HG03196 (cell line): ENCODE data around the gene ANO7.

ENCODE experiments used
- ATAC-seq: cut with Tn5 transposase; IDR thresholded peaks from one replicate; pipeline ENCODE4 v1.9.1; 2021; ENCODE audit not compliant: unreplicated experiment

The ANO7 gene

DNA sequence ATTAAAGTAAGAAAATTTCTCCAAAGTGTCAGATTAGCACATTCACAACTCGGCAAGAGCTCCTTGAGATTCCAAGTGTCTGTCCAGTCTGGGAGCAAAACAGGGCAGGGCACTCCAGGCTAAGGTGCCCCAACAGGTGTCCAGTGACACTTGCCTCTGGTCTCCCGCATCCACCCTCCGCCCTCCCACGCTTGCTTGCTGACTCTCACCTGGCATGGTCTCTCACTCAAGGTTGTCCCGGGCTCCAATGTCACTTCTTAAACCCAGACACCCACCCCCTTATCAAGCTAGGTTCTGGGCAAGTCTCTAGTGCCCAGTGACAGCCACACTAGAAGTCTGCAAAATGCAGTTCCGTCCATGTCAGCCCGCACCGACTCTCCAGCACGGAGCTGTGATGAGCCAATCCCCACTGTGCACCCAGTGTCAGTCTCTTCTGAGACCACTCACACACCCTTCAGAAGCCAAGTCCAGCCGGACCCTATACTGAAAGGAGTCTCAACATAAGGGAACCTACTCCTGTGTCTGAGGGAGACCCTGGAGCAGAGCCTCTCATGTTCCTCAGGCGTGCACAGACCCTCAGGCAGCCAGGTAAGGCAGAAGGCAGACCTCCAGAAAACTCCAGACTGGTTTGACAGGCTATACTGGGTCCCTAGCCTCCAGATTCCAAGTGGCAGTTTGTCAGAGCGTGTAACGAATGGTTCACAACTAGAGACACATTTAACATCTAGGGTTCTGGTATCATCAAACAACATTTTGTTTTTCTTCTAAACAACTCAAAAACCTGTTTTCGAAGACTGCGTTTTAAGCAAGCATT is 81.4 kb downstream of the ANO7 start:
- no peak for ATAC-seq

GRCh38 chr2:241270531-241270930 is 82.1 kb downstream of the ANO7 start:
- no peak for ATAC-seq

GRCh38 chr2:241271706-241272302 is 83.3 kb downstream of the ANO7 start:
- no peak for ATAC-seq

GRCh38 chr2:241272303-241273209 is 84.1 kb downstream of the ANO7 start:
- ATAC-seq = no peak

- ATAC-seq = no peak
Measured at GRCh38 chr2:241273210-241274020, 84.9 kb downstream of the ANO7 start.

- ATAC-seq = no peak
Measured at GRCh38 chr2:241274127-241274526, 85.7 kb downstream of the ANO7 start.
